AG09309 (cell line): ENCODE data around the gene SPDEF.
A peak's percentile ranks its signal among the peaks of the same experiment; 100 is the strongest.

Experiments used
- DNase-seq: peaks from one replicate; pipeline ENCODE4 v3.0.0-alpha.2; 2010; ENCODE audit warnings: low read depth
- H3K4me3 ChIP-seq: 2 replicates; pipeline ENCODE4 v1.5.1; 2011; ENCODE audit warnings: mild to moderate bottlenecking, low read depth, low read length, moderate library complexity; ENCODE audit not compliant: control insufficient read depth
- TF ChIP-seq, protein P1 (sequence below): IDR thresholded peaks from 2 replicates; pipeline ENCODE4 v1.5.1; 2011; ENCODE audit warnings: mild to moderate bottlenecking, low read depth, low read length, inconsistent platforms; ENCODE audit not compliant: insufficient read depth, control insufficient read depth; ENCODE audit errors: missing control alignments

Gene SPDEF

GRCh38 chr6:34589691-34590090 is 33.6 kb upstream of the SPDEF start:
- no peak overlapping the region for H3K4me3 ChIP-seq
- TF ChIP-seq, protein P1, sequence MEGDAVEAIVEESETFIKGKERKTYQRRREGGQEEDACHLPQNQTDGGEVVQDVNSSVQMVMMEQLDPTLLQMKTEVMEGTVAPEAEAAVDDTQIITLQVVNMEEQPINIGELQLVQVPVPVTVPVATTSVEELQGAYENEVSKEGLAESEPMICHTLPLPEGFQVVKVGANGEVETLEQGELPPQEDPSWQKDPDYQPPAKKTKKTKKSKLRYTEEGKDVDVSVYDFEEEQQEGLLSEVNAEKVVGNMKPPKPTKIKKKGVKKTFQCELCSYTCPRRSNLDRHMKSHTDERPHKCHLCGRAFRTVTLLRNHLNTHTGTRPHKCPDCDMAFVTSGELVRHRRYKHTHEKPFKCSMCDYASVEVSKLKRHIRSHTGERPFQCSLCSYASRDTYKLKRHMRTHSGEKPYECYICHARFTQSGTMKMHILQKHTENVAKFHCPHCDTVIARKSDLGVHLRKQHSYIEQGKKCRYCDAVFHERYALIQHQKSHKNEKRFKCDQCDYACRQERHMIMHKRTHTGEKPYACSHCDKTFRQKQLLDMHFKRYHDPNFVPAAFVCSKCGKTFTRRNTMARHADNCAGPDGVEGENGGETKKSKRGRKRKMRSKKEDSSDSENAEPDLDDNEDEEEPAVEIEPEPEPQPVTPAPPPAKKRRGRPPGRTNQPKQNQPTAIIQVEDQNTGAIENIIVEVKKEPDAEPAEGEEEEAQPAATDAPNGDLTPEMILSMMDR = no peak
- no peak for DNase-seq

GRCh38 chr6:34589140-34589539 is 33.0 kb upstream of the SPDEF start:
- TF ChIP-seq, protein P1 = no peak
- H3K4me3 ChIP-seq = no peak overlapping the region
- no peak for DNase-seq

- no peak for DNase-seq
- TF ChIP-seq, protein P1 = no peak
- H3K4me3 ChIP-seq = no peak overlapping the region
These were observed 31.7 kb upstream of the SPDEF start for GRCh38 chr6:34587851-34588250.

DNA sequence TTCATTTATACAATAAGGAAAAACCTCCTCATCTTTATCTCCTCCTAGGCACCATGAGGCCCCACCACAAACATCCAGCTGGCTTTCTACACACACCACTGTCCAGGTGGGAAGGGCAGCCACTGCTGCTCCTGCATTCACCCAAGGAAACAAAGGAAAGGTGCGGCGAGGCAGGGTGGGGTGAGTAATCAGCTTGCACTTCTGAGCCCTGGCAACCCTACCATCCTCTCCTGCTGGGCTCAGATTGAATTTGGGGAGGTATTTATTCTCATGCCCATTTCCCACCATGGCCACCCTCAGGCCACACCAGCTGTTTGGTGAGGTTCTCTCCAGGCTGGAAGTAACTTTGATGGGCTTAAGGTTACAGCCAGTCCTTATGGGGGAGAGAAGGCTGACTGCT is 31.2 kb upstream of the SPDEF start:
- TF ChIP-seq, protein P1 = no peak
- DNase-seq = no peak
- H3K4me3 ChIP-seq = no peak overlapping the region

GRCh38 chr6:34586327-34587040 is 30.4 kb upstream of the SPDEF start:
- TF ChIP-seq, protein P1 = no peak
- no peak for DNase-seq
- H3K4me3 ChIP-seq = no peak overlapping the region

DNA sequence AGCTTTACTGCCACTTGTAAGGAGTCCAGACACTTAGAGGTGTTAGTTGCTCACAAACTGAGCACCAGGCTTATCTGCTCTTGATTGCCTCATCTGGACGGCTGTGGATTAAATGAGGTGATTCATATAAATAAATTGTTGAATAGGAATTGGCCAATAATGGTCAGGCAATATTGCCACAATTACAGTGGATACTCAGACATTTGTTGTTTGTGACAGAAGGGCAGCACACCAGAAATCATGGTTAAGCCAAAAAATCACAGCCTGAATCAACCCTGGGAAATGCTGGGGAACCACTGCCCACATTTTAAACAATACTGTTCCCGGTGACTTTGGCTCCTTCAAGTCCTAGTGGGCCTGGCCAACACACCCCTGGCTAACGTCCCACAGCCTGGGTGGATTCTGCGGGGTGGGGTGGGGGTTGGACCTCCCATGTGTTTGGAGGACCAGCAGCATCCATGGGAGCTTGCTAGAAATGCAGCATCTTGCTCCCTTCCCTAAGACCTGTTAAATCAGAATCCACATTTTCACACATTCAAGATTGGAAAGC is 29.5 kb upstream of the SPDEF start:
- peak; percentile 60 for DNase-seq
- TF ChIP-seq, protein P1 = no peak
- no peak overlapping the region for H3K4me3 ChIP-seq
